ENCODE results near the gene SLCO2B1. TPM values are rescaled to one million over a fixed set of nuclear protein-coding genes. Genes with fewer than 3 reads are reported as not detected.
"Not testable (repeated sequence)": the region's sequence is repeated elsewhere in the genome, so short reads cannot be mapped to it uniquely, and the experiment has no call there.

Gene SLCO2B1
- total RNA-seq: not detected

GRCh38 chr11:75150879-75151278 is at the start of gene SLCO2B1:
TSS of gene SLCO2B1 (plus strand) at chr11:75151107. CDS start at chr11:75151382, 275 bp downstream.
- no peak for DNase-seq

GRCh38 chr11:75101424-75102128 is 49.3 kb upstream of the SLCO2B1 start:
- no peak for DNase-seq

GRCh38 chr11:75103380-75104026 is 47.4 kb upstream of the SLCO2B1 start:
- DNase-seq: no peak

GRCh38 chr11:75105462-75105925 is 45.4 kb upstream of the SLCO2B1 start:
- DNase-seq: no peak

GRCh38 chr11:75105967-75106681 is 44.8 kb upstream of the SLCO2B1 start:
- DNase-seq: not testable (repeated sequence)

- no peak for DNase-seq
Observed at GRCh38 chr11:75107187-75107586, 43.7 kb upstream of the SLCO2B1 start.

GRCh38 chr11:75112200-75112599 is 38.7 kb upstream of the SLCO2B1 start:
- DNase-seq: no peak

- no peak for DNase-seq
Observed at GRCh38 chr11:75113030-75113429, 37.9 kb upstream of the SLCO2B1 start.

GRCh38 chr11:75114465-75114864 is 36.4 kb upstream of the SLCO2B1 start:
- DNase-seq: no peak

GRCh38 chr11:75118577-75118976 is 32.3 kb upstream of the SLCO2B1 start:
- no peak for DNase-seq

GRCh38 chr11:75126564-75126963 is 24.3 kb upstream of the SLCO2B1 start:
- DNase-seq: no peak

- DNase-seq: no peak
Observed at GRCh38 chr11:75132080-75132479, 18.8 kb upstream of the SLCO2B1 start.

GRCh38 chr11:75133976-75134375 is 16.9 kb upstream of the SLCO2B1 start:
- no peak for DNase-seq

- DNase-seq: no peak
Observed at GRCh38 chr11:75135021-75135650, 15.8 kb upstream of the SLCO2B1 start.

- no peak for DNase-seq
Observed at GRCh38 chr11:75135651-75136050, 15.3 kb upstream of the SLCO2B1 start.

GRCh38 chr11:75140269-75141138 is 10.4 kb upstream of the SLCO2B1 start:
- peak; percentile 68 for DNase-seq

GRCh38 chr11:75141166-75141565 is 9.7 kb upstream of the SLCO2B1 start:
- no peak for DNase-seq

GRCh38 chr11:75142714-75143419 is 8.0 kb upstream of the SLCO2B1 start:
- peak; percentile 54 for DNase-seq

GRCh38 chr11:75143420-75143731 is 7.5 kb upstream of the SLCO2B1 start:
- DNase-seq: no peak

GRCh38 chr11:75144716-75145014 is 6.2 kb upstream of the SLCO2B1 start:
- no peak for DNase-seq

- no peak for DNase-seq
Observed at GRCh38 chr11:75145196-75145971, 5.5 kb upstream of the SLCO2B1 start.

Data from effector CD4-positive, alpha-beta T cell (primary cell).